Fibroblast of skin of right quadriceps (primary cell): ENCODE data around the gene PAMR1.

ENCODE experiments used
- DNase-seq: peaks from one replicate; pipeline ENCODE4 v3.0.0-alpha.2; 2013

PAMR1 gene

GRCh38 chr11:35436581-35437250 is 88.7 kb downstream of the PAMR1 start:
- DNase-seq = no peak

GRCh38 chr11:35433588-35433987 is 91.8 kb downstream of the PAMR1 start:
- DNase-seq = no peak

DNA sequence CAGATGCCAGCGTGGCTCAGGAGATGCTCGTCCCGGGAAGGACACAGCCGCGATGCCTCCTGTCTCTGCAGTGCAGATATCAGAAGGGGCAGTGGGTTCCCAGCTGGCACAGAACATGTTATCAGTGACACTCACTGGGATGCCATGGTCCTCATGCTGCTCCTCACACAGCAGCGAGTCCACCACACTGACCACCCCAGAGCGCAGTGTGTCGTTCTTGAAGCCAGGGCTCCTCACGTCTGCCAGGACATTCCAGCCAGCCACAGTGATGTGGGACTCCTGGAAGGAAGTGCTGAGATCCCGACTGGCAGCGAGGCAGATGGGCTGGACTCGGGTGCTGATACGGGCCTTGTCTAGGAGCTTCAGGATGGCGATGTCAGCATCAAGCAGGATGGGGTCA is 93.0 kb downstream of the PAMR1 start:
- no peak for DNase-seq

- peak; percentile 67 for DNase-seq
Measured at GRCh38 chr11:35427071-35427470, 98.3 kb downstream of the PAMR1 start.

DNA sequence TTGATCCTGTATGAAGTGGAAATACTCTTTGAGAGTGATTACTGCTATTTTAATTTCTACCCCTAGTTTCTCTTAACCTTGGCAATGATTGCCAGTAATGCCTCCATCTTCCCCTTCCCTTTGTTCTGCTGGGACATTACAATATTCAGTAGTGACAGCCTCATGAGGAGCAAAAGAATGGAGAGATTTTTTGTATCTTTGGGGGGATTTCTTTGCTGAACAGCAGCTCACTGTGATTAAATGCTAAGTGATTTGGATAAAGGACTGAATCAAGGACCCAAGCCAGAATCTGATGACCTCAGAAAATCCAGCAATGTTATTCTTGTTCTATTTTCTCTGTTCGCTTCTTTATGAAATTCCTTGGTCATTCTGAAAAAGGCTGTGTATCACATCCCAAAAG is 99.1 kb downstream of the PAMR1 start:
- no peak for DNase-seq

DNA sequence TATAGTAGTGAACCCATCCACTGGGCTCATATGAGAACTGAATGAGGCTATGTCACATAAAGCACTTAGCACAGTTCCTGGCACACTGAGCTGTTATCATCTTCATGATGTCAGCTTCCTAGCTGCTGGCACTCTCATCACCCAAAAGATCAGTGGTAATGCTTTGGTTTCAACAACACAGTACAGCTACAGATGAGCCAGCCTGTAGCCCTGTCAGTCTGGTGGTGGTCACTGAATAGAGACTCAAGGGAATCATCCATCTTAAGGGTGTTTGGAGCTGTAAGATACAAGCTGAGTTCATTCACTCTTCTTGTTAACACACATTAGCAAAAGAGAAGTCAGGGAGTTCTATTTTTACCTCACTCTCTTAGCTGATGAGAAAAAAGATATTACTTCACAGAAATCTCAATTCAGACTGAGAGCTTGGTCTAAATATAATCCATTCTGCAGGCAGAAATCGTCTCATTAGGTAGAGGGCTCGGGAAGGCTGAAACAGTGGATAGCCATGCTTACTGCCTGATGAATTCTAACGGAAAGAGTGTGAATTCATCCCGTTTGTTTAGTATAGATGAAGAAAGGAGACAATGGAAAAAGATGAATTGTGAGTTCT is 99.7 kb downstream of the PAMR1 start:
- DNase-seq = no peak

- DNase-seq = peak; percentile 67
Measured at GRCh38 chr11:35424157-35424940, 101.1 kb downstream of the PAMR1 start.

DNA sequence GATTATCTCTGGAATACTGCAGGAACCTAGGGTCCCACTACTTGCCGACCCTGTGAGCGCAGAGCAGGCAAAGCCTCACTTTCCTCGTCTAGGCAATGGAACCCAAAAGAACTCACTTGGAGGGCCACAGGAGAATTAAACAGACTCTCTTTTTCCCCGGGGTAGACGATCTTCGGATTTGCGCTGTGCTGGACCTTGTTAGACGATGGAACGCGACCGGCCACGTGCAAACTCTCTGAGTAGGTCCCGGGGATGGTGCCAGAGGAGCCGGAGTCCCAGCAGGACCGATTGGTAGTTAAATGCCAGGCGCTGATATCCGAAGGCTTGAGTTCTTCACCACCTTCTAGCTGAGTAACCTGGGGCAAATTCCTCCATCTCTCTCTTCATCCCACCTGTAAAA is 105.0 kb downstream of the PAMR1 start:
- DNase-seq = no peak

GRCh38 chr11:35419830-35420333 is 105.5 kb downstream of the PAMR1 start:
- no peak for DNase-seq

- peak; percentile 35 for DNase-seq
Measured at GRCh38 chr11:35419184-35419829, 106.1 kb downstream of the PAMR1 start, which contains the start of gene SLC1A2. Gene SLC1A2, minus strand, starts transcription at chr11:35419558. Its CDS starts 592 bp downstream, at chr11:35418966.

- no peak for DNase-seq
Measured at GRCh38 chr11:35418282-35419183, 106.9 kb downstream of the PAMR1 start.

DNA sequence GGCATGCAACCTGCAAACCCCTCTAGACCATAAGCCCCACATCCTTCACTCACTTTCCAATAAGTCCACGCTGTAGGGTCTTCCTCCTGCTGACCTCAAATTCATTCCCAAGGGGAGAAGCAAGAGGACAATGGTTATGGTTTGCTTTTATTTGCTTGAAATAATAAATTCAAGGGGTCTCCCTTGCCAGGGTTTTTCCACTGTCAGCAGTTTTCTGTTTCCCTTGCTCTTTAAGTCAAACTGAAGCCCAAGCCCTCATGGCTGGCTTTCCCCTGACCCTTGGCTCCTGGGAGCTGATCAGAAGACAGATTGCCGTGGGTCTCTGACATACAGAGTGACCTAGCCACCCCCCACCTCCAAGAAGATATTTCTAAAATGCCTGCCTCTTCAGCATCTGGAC is 109.9 kb downstream of the PAMR1 start:
- no peak for DNase-seq

GRCh38 chr11:35414776-35415175 is 110.6 kb downstream of the PAMR1 start:
- DNase-seq = no peak

- no peak for DNase-seq
Measured at GRCh38 chr11:35414311-35414710, 111.1 kb downstream of the PAMR1 start.

- no peak for DNase-seq
Measured at GRCh38 chr11:35413598-35413997, 111.8 kb downstream of the PAMR1 start.

DNA sequence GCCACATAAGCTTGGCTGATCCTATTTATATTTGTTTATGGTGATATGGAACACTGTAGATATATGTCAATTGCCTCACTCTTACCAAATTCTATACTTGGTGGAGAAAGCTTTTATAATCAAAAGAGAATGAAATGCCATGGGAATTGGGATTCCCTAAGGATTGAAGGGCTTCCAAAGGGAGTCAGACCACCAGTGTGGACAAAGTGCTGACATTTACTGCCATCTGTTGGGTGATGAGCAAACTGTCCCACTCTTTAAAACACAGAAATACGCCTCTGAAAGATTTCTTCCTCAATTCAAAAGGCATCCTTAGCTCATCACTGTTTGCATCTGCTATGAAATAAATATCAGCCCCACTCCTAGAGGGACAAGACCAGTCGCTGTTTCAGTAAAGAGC is 113.1 kb downstream of the PAMR1 start:
- peak; percentile 50 for DNase-seq

DNA sequence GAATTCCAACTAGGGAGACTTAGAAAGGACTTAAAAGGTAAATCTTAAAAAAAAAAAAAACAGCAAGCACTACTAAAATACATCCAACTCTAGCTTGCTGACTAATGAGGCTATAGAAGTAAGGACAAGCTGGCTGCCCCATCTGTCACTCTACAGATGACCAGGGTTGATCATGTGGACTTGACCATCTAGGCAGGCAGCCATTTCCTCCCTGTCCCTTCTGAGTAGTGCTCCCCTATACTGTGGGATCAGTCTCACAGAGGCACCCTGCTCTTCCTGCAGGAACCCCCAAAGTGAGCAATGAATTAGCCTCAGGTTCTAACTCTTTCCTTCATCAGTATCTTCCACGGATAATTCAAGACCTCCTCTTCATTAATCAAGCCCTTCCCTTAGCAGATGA is 118.4 kb downstream of the PAMR1 start:
- no peak for DNase-seq

DNA sequence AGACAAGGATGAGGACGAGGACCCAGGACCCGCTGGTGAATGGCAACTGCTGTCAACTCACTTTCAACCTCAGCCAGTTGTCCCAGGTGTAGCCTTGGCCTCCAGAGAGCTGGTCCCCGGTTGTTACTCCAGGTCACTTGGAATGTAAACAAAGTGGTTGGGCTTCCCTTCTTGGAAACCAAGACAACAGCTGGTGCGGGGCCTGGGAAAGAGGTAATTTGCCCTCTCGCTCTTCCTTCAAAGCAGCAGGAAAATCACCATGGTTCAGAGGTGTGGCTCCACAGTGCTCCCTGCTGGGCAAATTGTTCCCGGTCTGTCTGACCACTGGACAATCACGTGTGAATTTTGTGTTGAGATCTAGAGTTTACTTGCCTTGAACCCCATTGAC is 121.0 kb downstream of the PAMR1 start:
- no peak for DNase-seq

DNA sequence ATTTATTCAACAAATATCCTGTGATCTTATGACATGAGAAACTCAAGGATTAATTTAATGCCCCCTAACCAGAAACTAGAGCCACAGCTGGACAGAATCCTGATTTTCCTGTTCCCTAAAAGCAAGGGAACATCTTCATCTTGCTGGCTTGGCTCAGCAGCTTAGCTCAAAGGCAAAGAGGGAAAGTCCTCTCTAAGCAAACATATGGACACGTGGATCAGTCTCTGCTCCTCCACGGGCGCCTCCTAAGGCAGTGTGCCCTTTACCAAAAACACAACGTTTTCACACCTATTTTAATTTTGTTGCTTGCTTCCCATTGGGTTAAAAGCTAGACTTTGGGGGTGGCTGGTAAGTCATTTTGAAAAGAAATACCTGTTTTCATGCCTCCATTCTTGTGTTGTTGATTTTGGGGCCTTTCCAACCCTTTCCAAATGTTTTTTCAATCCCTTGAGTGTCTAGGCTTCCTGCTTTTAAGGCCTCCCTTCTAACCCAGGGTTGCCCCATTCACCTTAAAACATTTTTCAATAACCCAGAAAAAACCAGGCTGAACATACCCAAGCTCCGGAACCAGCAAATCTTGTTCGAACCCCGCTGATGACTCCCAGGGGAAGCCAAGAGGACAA is 121.5 kb downstream of the PAMR1 start:
- DNase-seq = no peak

DNA sequence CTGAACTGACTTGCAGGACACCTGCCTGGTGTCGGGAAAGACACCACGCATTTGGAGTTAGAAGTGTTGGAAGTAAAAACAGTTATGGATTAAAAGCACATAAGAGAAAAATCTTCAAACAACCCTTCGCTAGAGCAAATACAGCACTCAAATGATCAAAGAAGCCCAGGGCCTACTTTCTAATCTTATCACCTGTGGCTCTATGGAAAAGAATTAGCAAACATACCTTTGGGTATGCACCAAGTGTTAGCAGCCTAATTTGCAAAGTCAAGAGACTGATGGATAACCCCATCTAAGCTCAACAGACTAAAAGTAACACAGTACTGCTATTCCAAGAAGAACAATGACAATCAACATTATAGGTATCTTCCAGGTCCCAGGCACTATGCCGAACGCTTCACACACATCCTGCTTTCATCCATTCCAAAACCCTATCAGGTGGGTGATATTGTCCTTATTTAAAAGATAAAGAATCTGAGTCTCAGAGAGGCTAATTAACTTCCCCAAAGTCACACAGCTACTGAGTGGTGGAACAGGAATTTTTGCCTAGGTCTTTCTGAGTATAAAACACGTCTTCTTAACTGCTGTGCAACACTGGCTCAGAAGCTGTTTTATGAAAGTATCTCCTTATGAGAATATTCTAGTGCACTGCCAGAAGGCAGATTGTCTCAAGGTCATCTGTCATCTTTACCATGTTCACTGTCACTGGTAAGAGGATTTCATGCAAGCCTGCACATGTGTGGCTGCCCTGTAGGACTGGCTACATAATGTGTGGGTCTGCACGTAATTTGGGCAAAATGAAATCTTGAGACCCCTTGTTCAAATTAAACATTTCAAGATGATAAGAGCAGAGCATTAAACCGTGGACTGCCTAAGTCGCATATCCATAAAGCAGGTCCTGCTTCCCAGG is 122.4 kb downstream of the PAMR1 start:
- DNase-seq = no peak

DNA sequence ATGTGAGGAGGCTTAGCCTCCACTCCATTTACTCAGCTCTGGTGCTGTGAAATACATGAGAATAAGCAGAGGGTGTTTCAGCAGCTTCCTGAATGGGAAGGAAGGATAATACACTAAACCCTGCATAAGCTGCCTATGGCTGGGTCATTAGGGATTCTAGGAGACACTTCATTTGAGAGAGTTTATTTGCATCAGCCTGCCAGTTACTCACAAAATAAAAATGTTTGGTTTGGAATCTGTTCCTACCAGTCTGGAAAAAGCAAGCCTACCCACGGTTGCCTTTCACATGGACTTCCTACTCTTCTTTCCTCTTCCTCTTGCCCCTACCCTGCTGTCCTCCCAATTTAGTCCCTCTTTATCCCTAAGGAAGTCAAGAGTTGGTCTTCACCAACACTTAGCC is 126.5 kb downstream of the PAMR1 start:
- DNase-seq = no peak
